ENCODE results near the gene TBC1D22A. TPM values are rescaled to one million over a fixed set of nuclear protein-coding genes. Genes with fewer than 3 reads are reported as not detected.

TBC1D22A gene
- total RNA-seq, 4 donors from 2014 or later = 9.2 to 45.3 (median 22.8) TPM

GRCh38 chr22:46757104-46757503, 5.3 kb upstream of the TBC1D22A start:
- Histone ChIP-seq H3K4me1 (peaks cover 0 to 6% of the 10 kb centered on the region in 2 donors), H3K4me3 (no peak overlapping the region), H3K36me3 (no peaks in the 10 kb centered on the region), H3K27ac (no peak overlapping the region), H3K9me3 (no peaks in the 10 kb centered on the region), H3K27me3 (no peaks in the 10 kb centered on the region)
- TF ChIP-seq CTCF (IDR thresholded peaks at IDR 0.05) (no peak), POLR2A (IDR thresholded peaks at IDR 0.05) (no peak)
- no peak for DNase-seq
- intact Hi-C loops (cut with DNase I; ENCODE audit: low total_unique reads) = no loop called here

- Histone ChIP-seq H3K27me3 (no peaks in the 10 kb centered on the region), H3K9me3 (no peaks in the 10 kb centered on the region), H3K4me1 (peaks cover 0 to 6% of the 10 kb centered on the region in 2 donors), H3K27ac (no peak overlapping the region), H3K36me3 (no peaks in the 10 kb centered on the region), H3K4me3 (no peak overlapping the region)
- intact Hi-C loops (cut with DNase I; ENCODE audit: low total_unique reads) = no loop called here
- TF ChIP-seq POLR2A (IDR thresholded peaks at IDR 0.05) = no peak
- no peak for TF ChIP-seq CTCF (IDR thresholded peaks at IDR 0.05)
- DNase-seq = no peak
Observed at GRCh38 chr22:46758121-46758520, 4.3 kb upstream of the TBC1D22A start.

- DNase-seq = no peak
Observed at GRCh38 chr22:46758867-46759290, 3.6 kb upstream of the TBC1D22A start.

GRCh38 chr22:46761017-46761416, 1.4 kb upstream of the TBC1D22A start:
- Histone ChIP-seq H3K27me3 (no peaks in the 10 kb centered on the region), H3K9me3 (no peaks in the 10 kb centered on the region), H3K27ac (no peak overlapping the region), H3K36me3 (no peaks in the 10 kb centered on the region), H3K4me3 (no peak overlapping the region), H3K4me1 (no peaks in the 10 kb centered on the region)
- no peak for DNase-seq
- intact Hi-C loops (cut with DNase I; ENCODE audit: low total_unique reads) = no loop called here
- TF ChIP-seq CTCF (IDR thresholded peaks at IDR 0.05) = no peak
- TF ChIP-seq POLR2A (IDR thresholded peaks at IDR 0.05) = no peak

More at GRCh38 chr22:46758867-46759290, 3.6 kb upstream of the TBC1D22A start:
- H3K4me3 ChIP-seq = no peak overlapping the region
- no peaks in the 10 kb centered on the region for H3K36me3 ChIP-seq
- intact Hi-C loops (cut with DNase I; ENCODE audit: low total_unique reads) = no loop called here
- no peaks in the 10 kb centered on the region for H3K27me3 ChIP-seq
- no peak overlapping the region for H3K27ac ChIP-seq
- H3K9me3 ChIP-seq = no peaks in the 10 kb centered on the region
- peaks cover 0 to 1% of the 10 kb centered on the region in 2 donors for H3K4me1 ChIP-seq
- no peak for TF ChIP-seq POLR2A (IDR thresholded peaks at IDR 0.05)
- peak; percentile 25 to 50 (median 46) for TF ChIP-seq CTCF (IDR thresholded peaks at IDR 0.05)

GRCh38 chr22:46761539-46762237, 762 bp upstream of the TBC1D22A start:
- intact Hi-C loops (cut with DNase I; ENCODE audit: low total_unique reads) = no loop called here
- TF ChIP-seq POLR2A (IDR thresholded peaks at IDR 0.05) (no peak), CTCF (IDR thresholded peaks at IDR 0.05) (no peak)
- Histone ChIP-seq H3K27ac (peak overlapping the region; percentile 91 to 93), H3K36me3 (no peaks in the 10 kb centered on the region), H3K9me3 (no peaks in the 10 kb centered on the region), H3K4me3 (peak overlapping the region; percentile 95 to 99), H3K4me1 (no peaks in the 10 kb centered on the region), H3K27me3 (no peaks in the 10 kb centered on the region)
- DNase-seq = no peak
